ENCODE measurements around the gene PSMA5.

Gene PSMA5

GRCh38 chr1:109386054-109386717 lies 40.1 kb downstream of the PSMA5 start:
- H3K4me3 ChIP-seq (ENCODE audit: low read length), result no peak overlapping the region
- no peak for DNase-seq (ENCODE audit: low read depth)
- no peak for TF ChIP-seq CTCF (conservative IDR thresholded peaks at IDR 0.05; ENCODE audit: low read depth, low read length)

- H3K4me3 ChIP-seq (ENCODE audit: low read length), result no peak overlapping the region
- TF ChIP-seq CTCF (conservative IDR thresholded peaks at IDR 0.05; ENCODE audit: low read depth, low read length), result no peak
- DNase-seq (ENCODE audit: low read depth), result no peak
Measured at GRCh38 chr1:109385417-109385816, 40.8 kb downstream of the PSMA5 start.

- no peak for DNase-seq (ENCODE audit: low read depth)
- H3K4me3 ChIP-seq (ENCODE audit: low read length), result no peak overlapping the region
- TF ChIP-seq CTCF (conservative IDR thresholded peaks at IDR 0.05; ENCODE audit: low read depth, low read length), result no peak
Measured at GRCh38 chr1:109383854-109384253, 42.4 kb downstream of the PSMA5 start.

GRCh38 chr1:109383087-109383779 lies 43.0 kb downstream of the PSMA5 start:
- no peak for DNase-seq (ENCODE audit: low read depth)
- TF ChIP-seq CTCF (conservative IDR thresholded peaks at IDR 0.05; ENCODE audit: low read depth, low read length), result no peak
- H3K4me3 ChIP-seq (ENCODE audit: low read length), result no peak overlapping the region

GRCh38 chr1:109381573-109381972 lies 44.7 kb downstream of the PSMA5 start:
- H3K4me3 ChIP-seq (ENCODE audit: low read length), result no peak overlapping the region
- DNase-seq (ENCODE audit: low read depth), result no peak
- no peak for TF ChIP-seq CTCF (conservative IDR thresholded peaks at IDR 0.05; ENCODE audit: low read depth, low read length)

- no peak overlapping the region for H3K4me3 ChIP-seq (ENCODE audit: low read length)
- no peak for DNase-seq (ENCODE audit: low read depth)
- no peak for TF ChIP-seq CTCF (conservative IDR thresholded peaks at IDR 0.05; ENCODE audit: low read depth, low read length)
Measured at GRCh38 chr1:109379907-109380306, 46.3 kb downstream of the PSMA5 start.

GRCh38 chr1:109379422-109379821 lies 46.8 kb downstream of the PSMA5 start:
- H3K4me3 ChIP-seq (ENCODE audit: low read length), result no peak overlapping the region
- no peak for TF ChIP-seq CTCF (conservative IDR thresholded peaks at IDR 0.05; ENCODE audit: low read depth, low read length)

More at GRCh38 chr1:109379422-109379821, 46.8 kb downstream of the PSMA5 start:
- DNase-seq (ENCODE audit: low read depth), result no peak

Measured in retinal pigment epithelial cell (primary cell).